GM21528 (cell line): ENCODE data around the gene TEDC1.

Experiments
- ATAC-seq: cut with Tn5 transposase; IDR thresholded peaks from one replicate; pipeline ENCODE4 v1.9.1; 2021; ENCODE audit warnings: mild to moderate bottlenecking, moderate library complexity; ENCODE audit not compliant: unreplicated experiment, low FRiP score

Gene TEDC1

DNA sequence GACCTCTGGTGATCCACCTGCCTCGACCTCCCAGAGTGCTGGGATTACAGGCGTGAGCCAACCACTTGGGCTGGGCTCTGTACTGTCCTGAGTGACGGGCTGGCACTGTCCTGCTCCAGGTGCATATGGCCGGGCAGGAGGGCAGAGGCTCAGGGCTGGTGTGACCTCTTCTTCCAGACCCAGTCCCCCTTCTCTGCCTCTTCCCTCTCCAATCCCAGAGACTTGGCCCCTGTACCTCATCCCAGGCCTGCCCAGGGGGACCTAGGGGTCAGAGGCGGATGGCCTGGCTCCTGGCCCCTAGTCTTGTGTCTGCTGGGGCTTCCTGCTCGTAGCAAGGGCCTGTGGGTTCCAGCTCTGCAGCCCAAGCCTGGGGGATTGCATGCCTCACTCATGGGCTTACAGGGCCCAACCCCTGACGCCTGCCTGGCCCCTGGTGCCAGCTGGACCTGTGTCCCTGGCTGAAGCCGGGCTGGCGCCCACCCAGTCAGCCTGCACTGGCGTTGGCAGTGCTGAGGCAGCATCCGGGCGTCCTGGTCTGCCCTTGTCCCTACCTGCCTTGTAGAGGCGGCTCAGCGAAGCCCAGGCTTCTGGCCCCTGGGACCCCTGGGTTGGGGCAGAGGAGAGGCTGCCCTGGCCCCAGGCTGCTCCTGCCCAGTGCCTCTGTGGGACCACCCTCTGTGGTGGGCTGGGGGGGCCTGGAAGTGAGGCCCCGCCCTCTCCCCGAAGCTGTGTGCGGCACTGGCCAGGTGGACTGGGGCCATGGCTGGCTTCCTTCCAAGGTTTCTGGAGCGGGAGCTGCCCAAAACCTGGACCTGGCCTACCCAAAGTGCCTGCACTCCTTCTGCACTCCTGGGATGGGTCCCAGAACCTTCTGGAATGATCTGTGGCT, 4.3 kb downstream of the TEDC1 start:
- no peak for ATAC-seq

DNA sequence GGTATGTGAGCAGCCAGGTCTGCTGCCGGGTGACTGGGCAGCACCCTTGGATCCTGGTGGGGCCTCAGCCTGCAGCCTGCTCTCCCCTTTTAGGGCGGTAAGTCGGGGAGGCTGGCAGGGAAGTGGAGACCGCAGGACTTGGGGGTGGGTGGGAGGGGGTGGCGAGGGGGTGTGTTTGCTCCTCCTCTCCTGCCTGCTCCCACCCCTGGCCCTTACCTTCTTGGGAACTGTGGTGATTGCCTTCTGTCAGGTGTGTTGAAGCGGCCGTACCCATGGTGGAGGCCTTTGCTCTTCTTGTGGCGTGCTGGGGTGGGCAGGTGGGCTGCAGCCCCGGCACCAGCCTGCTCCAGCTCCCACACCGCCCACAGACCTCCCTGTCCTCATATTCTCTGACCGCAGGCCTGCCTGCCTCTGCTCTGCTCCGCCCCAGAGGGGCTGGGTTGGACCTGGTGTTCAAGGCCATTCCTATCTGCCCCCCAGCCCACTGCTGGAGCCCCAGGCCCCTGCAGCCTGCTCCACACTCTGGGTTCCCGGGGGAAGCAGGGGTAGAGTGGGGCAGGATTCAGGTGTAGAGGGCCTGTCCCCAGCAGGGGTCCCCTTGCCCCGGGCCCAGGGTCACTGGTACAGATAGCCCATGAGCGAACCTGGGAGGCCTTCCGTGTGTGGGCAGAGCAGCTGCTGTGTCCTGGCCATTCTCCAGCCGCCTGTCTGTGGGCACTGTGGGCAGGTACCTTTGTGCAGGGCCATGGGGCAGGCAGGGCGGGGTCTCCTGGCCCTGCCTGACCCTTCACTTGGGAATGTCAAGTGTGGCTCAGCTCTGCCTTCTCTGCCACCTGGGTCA, 5.2 kb downstream of the TEDC1 start:
- ATAC-seq = no peak

DNA sequence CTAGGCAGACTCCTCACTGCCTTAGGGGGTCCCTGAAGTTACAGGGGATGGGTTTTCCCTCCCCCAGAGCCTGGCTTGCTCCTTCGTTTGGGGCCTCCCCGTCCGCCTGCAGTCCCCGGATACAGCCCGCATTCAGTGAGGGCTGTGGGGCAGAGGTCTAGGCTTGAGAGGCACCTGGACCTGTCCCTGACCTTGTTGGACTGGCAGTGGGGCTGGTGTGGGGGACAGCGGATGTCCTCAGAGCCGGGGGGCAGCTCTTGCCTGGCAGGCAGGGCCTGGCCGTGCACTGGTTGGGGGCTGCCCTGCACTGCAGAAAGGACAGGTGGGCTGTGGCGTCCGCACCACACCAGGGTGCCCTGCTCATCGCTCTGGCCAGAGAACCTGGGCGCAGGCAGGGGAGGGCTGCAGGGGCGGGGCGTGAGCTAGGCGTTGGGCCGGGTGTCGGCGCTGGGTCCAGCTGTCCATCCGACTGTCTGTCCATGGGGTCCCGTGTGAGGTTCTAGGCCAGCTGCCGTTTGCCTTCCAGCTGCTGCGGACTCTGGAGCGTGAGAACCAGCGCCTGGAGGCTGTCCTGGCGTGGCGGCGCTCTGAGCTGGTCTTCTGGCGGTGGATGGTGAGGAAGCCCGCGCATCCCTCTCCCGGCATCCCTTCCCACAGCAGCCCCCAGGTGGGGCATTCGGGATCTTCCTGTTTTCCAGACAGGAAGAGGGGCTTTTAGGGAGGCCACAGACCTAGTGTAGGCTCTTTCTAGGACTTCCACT, 6.0 kb downstream of the TEDC1 start:
- no peak for ATAC-seq

DNA sequence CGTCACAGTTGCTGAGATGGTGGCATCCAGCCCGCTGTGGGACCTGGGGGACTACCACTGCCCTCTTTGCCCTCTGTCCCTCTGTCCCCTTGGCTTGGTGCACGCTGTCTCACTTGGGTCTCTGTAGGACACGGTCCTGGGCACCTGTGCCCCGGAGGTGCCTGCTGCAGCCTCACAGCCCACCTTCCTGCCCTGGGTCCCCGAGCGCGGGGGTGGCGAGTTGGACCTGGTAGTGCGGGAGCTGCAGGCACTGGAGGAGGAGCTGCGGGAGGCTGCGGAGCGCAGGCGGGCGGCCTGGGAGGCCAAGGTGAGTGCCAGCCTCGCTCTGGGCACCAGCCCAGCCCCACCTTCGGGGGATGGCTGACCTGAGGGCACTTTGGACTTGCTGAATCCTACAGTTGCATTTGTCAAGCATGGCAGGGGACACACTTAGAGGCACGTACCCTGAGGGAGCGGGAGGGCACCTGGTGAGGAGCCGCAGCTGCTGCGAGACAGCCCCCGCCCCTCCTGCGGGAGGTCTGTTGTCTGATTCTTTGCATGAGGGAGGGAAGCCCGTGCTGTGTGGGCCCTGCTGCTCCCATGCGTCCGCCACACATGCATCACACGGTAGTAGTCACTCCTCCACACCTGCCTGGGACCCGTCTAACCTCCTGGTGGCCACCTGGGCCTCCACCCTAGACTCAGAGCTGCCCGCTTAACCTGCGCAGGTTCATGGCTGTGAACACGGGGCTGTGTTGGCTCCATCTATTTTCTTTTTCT, 6.8 kb downstream of the TEDC1 start:
- no peak for ATAC-seq

DNA sequence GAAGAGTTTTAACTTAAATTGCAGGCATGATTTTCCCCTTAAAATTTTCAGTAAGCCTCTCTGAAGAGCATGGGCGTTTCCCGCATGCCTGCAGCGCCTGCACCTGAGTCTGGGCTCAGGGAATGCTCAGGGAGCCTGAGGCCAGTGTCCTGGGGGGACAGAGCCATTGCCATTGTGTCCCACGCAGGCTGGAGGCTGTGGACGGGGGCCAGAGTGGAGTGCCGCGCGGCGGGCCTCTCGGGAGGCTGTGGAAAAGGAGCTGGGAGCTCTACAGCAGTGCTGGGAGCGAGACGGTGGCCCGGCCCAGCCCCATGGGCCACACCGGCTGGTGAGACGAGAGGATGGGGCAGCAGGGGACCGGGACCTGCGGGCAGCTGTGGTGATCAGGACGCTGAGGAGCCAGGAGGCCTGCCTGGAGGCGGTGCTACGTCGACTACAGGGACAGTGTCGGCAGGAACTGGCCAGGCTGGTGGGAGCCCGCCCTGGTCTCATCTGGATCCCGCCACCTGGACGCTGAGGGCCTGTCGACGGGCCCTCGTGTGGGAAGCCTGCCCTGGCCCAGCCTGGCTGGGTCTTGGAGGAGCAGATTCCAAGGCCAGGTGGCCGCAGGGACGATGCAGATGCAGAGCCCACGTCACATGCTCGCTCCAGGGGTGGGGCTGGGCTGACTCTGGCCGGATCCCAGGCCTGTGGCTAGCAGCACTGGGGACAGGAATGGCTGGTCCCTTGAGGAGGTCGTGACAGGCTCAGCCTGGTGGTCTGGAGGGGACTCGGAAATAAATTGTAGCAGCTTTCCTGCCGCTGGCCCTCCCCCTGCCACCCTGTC, 7.6 kb downstream of the TEDC1 start:
- ATAC-seq = no peak

DNA sequence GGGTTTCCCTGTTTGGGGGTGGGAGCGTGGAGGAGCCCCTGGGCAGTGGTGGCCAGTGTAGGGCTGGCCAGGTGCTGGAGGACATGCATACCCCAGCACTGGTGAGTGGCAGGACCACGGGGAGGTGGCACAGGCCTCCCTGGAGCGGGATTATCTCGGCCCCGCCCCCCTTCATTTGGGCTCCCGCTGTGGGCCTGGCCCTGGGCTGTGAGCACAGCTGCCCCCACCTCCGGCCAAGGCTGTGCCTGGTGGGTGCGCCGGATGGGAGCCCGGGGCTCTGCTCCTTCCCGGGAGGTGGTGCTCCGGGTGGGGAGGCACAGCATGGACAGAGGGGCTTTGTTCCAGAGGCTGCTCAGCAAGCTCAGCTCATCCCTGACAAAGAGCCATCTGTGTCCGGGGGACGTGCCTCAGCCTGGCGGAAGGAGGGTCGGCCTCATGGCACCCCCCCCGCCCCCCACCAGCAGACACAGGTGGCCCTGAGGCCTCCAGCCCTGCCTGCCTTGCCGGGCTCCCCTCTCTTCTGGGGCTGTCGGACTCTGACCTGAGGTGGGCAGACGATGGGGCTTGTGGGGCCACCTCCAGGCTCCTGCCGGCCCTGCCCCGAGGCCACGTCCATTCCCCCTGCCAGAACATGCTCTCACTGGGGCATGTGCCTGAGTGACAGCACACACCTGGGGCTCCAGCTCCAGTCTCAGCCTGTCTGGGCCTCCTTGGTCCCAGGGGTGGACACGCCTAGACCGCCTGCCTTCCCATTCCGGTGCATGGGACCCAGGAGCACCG, 8.4 kb downstream of the TEDC1 start:
- no peak for ATAC-seq

DNA sequence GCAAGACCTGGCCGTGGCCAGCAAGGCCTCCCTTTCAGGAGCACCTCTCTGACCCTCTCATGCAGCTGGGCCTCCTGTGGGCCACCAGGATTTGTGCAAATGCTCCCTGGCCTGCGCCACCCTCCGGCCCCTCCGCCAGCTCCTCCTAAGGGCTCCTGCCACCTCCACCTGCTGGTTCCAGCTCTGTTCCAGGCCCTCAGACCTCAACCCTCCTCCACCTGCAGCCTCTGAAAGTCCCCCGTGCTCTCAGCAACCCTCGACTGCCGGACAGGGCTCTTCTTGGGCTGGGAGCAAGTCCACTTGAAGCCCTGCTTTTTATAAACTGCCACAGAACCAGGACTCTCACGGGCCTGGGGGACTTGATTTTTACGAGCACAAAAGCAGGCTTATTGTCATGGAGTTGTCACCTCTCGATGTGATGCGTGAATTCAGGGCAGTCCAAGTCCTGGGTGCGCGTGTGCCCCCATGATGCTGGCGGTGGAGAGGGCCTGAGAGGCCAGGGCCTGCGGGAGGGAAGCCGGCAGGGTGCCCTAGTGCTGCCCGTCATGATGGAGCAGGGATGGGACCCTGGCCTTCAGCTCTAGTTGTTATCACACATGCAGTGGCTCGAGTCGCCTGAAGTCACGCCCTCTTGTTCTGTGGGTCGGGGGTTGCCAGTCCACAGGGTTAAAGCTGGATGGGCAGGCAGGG, 9.1 kb downstream of the TEDC1 start:
- ATAC-seq = no peak

DNA sequence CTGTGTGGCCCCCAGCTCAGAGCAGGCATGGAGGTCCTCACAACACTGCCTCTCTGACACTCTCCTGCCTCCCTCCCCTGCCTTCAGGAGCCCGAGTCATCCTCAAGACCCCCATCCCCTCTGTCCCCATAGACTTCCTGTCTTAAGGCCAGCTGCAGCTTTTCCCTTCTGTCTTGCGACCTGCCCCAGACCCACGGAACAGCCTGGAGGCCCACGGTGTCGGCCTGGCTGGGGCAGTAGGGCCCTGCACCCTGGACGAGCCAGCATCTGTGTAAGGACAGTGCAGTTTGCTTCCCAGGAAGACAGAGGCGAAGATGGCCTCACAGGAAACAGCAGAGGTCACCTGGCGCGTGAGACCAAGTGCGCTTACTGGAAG, 9.7 kb downstream of the TEDC1 start:
- no peak for ATAC-seq

DNA sequence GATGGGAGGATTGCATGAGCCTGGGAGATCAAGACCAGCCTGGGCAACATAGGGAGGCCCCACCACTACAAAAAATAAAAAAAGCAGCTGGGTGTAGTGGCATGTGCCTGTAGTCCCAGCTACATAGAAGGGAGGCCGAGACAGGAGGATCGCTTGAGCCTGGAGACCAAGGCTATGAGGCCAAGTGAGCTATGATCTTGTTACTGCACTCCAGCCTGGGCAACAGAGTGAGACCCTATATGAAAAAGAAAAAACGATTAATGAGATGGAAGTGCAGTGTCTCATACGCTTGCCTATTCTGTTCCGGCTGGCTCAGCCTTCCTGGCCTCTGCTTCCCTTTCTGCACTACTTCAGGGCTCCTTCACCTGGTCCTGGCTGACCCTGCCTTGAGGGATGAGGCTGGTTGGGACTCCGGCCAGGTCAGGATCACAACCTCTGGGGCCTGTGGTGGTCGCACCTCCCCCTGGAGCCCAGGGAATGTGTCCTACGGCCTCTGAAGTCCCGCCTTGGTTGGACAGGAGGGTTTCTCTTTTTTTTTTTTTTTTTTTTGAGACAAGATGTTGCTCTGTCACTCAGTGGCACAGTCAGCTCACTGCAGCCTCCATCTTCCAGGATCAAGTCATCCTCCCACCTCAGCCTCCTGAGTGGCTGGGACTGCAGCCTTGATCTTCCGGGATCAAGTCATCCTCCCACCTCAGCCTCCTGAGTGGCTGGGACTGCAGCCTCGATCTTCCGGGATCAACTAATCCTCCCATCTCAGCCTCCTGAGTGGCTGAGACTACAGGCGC, 10.7 kb downstream of the TEDC1 start:
- no peak for ATAC-seq

DNA sequence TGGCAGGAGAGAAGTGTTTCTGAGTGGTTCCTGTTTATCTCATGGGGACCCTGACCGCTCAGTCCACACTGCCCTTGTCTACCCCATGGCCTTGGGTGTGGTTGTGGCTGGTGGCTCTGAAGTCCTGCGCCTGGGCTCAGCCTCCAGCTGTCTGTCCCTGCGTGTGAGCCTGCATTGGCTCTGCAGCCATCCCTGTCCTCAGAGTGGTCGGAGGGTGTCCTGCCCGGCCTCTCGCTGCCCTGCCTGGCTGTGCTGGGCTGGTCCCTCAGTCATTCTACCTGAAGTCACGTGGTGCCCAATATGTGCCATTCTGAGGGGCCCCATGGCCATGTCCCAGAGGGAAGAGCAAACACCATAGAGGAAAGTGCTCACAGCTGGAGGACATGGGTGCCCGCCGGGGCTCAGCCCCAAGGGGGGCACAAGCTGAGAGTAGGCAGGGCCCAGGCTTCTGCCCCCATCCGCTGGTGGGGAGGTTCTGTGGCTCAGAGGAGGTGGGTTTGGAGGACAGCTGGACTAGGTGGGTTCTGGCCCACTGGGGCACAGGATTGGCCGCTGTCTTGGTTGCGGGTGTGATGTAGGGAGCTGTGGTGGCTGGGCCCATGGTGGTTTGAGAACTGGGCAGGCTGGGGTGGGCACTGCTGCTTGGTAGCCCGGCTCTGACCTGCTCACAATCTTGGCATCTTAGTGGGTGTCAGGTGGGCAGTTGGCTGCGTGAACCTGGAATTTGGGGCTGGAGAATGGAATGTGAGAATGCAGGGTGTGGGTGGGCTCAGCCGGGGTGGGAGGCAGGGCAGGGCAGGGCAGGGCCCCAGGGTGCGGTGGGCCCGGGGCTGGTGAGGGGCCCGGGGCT, 11.6 kb downstream of the TEDC1 start:
- ATAC-seq = no peak

DNA sequence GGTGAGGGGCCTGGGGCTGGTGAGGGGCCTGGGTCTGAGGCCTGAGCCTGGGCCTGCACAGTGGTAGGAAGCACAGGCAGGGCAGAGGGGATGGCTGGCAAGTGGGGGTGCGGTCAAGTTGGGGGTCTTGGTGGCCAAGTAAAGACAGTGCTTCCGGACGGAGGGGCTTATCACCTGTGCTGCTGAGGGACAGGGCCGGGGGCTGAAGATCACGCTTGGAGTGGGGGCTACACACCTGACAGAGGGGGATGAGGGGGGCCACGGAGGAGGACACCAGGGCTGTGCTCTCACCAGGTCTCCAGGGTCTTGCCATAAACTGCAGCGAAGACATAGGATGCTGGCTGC, 12.2 kb downstream of the TEDC1 start:
- ATAC-seq = no peak

DNA sequence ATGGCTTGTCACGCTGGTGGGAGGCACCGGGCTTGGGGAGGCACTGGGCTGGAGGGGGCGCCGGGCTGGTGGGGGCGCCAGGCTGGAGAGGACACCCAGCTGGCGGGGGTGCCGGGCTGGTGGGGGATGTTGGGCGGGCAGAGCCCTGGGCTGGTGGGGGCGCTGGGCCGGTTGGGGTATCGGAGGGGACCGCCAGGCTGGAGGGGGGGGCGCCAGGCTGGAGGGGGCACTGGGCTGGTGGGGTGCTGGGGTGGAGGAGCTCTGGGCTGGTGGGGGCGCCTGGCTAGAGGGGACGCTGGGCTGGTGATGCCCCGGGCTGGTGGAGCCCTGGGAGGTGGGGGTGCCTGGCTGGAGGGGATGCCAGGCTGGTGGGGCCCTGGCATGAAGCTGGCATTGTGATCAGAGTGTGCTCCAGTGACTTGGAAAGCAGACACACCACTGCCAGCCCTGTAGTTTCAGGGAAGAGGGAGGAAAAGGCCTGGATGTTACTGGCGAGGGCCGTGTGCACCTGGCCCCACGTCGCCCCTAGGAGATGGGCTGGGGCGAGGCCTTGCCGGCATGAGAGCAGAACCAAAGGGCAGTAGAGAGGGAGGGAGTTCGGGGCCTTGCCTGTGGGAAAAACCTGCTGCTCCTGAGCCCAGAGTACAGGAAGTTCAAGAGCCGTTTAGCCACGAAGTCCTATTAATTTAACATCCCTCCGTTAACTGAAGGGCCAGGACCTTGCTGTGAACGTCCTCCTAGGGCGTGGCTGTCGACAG, 13.1 kb downstream of the TEDC1 start:
- no peak for ATAC-seq

DNA sequence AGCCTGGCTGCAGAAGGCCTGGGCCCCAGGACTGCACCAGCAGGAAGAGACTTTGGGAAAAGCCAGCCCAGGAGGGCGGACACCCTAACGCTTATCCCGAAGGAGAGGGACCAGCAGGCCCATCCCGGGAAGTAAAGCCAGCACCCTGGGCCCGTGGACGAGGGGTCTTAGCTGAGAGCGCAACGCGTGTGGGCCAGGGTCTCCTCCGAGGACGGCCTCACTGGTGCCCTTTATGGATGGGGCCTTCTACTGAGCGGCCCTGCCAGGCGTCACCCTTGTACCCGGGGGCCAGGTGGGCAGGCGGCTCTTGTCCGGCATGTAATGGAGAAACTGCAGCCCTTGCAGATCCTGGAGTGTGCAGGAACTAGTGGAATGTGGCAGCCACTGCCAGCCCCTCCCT, 14.1 kb downstream of the TEDC1 start:
- no peak for ATAC-seq

DNA sequence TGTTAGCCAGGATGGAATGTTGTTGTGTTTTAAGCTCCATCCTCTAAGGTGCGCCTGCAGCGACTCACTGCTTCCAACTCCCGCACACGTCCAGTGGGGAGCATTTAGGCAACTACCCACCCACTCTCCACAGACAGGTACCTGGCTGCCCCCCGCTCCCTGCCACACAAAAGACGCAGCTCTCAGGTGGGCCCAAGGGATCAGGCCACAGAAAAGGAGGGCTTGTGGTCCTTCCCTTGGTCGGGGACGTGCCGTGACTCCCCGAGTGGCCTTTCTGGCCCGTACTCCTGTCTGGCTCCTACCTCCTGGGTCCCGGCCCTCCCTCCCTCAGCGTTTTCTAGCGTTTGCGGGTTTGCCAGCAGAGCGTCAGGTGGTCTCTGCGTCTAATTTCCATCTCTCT, 16.2 kb downstream of the TEDC1 start:
- ATAC-seq = no peak

DNA sequence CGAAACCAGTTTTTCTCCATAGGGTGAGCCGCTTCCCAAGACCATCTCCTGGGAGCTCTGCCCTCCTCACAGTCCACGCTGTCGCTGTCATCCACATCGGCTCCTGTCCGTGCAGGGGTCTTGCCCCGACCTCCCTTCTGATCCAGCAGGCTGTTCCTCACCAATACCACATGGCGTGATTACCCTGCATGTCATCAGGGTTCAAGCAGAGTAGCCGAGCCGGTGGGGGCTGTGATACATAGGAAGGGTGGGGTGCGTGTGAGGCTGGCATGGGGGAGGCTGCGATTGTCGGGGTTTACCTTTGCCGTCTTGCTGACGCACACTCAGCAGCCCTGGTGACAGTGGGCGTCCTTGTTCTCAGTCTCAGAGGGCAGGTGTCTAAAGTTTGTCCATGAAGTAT, 17.0 kb downstream of the TEDC1 start:
- no peak for ATAC-seq

DNA sequence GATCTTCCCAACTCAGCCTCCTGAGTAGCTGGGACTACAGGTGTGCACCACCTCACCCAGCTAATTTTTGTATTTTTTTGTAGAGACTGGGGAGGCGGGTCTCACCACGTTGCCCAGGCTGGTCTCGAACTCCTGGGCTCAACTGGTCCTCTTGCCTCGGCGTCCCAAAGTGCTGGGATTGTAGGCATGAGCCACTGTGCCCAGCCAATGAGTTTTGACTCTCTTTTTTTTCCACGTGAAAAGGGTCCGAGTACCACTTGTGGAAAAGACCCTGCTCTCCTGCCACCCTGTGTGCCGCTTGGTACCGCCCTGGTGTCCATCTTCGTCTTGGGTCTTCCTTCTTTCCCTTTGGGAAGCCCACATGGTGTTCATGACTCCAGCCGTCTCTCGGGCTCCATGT, 17.6 kb downstream of the TEDC1 start:
- no peak for ATAC-seq
